Measurements from ENCODE around the gene GNG7.
"Not testable (repeated sequence)": the region's sequence is repeated elsewhere in the genome, so short reads cannot be mapped to it uniquely, and the experiment has no call there.

DNA sequence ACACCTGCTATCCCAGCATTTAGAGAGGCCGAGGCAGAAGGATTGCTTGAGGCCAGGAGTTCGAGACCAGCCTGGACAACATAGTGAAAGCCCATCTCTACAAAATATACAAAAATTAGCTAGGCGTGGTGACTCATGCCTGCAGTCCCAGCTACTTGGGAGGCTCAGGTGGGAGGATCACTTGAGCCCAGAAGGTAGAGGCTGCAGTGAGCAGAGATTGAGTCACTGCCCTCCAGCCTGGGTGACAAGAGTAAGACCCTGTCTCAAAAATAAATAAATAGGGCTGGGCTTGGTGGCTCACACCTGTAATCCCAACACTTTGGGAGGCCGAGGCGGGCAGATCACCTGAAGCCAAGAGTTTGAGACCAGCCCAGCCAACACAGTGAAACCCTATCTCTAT lies 238.8 kb downstream of the GNG7 start:
- TF ChIP-seq, protein P1, sequence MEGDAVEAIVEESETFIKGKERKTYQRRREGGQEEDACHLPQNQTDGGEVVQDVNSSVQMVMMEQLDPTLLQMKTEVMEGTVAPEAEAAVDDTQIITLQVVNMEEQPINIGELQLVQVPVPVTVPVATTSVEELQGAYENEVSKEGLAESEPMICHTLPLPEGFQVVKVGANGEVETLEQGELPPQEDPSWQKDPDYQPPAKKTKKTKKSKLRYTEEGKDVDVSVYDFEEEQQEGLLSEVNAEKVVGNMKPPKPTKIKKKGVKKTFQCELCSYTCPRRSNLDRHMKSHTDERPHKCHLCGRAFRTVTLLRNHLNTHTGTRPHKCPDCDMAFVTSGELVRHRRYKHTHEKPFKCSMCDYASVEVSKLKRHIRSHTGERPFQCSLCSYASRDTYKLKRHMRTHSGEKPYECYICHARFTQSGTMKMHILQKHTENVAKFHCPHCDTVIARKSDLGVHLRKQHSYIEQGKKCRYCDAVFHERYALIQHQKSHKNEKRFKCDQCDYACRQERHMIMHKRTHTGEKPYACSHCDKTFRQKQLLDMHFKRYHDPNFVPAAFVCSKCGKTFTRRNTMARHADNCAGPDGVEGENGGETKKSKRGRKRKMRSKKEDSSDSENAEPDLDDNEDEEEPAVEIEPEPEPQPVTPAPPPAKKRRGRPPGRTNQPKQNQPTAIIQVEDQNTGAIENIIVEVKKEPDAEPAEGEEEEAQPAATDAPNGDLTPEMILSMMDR (IDR thresholded peaks at IDR 0.05), result not testable (repeated sequence)
- TF ChIP-seq POLR2A (IDR thresholded peaks at IDR 0.05), result not testable (repeated sequence)
